GM12801 (cell line): ENCODE measurements around the gene METTL21A.

Experiments
- CTCF ChIP-seq: IDR thresholded peaks from one replicate; pipeline ENCODE4 v1.5.1; 2011; ENCODE audit warnings: control low read depth; ENCODE audit not compliant: insufficient read length; ENCODE audit errors: extremely low read depth

METTL21A gene

GRCh38 chr2:207660994-207661393 is 35.8 kb upstream of the METTL21A start:
- no peak for TF ChIP-seq CTCF

- no peak for TF ChIP-seq CTCF
Observed at GRCh38 chr2:207658156-207658555, 33.0 kb upstream of the METTL21A start.

- no peak for TF ChIP-seq CTCF
Observed at GRCh38 chr2:207655000-207655399, 29.8 kb upstream of the METTL21A start.

- no peak for TF ChIP-seq CTCF
Observed at GRCh38 chr2:207643892-207644291, 18.7 kb upstream of the METTL21A start.

GRCh38 chr2:207640661-207641060 is 15.5 kb upstream of the METTL21A start:
- TF ChIP-seq CTCF = no peak

- no peak for TF ChIP-seq CTCF
Observed at GRCh38 chr2:207640160-207640559, 15.0 kb upstream of the METTL21A start.

- no peak for TF ChIP-seq CTCF
Observed at GRCh38 chr2:207635468-207636200, 10.4 kb upstream of the METTL21A start.
